B cell (primary cell): Measurements from ENCODE around the gene EIPR1.

ENCODE experiments used
- CTCF ChIP-seq: fragments of 200-600 bp; IDR thresholded peaks from one replicate; pipeline ENCODE4 v1.8.0; 2022; ENCODE audit warnings: antibody characterized with exemption, mild to moderate bottlenecking
- EZH2 ChIP-seq: IDR thresholded peaks from 2 replicates; pipeline ENCODE4 v1.6.1; 2012; ENCODE audit warnings: borderline replicate concordance, low read depth, mild to moderate bottlenecking, moderate library complexity, low read length; ENCODE audit not compliant: insufficient read depth, poor library complexity, severe bottlenecking

GRCh38 chr2:3243804-3244203 is 133.8 kb downstream of the EIPR1 start:
- no peak for TF ChIP-seq CTCF
- TF ChIP-seq EZH2: no peak
